Fibroblast of skin of abdomen (primary cell): ENCODE results near the gene GABRD.

ENCODE experiments used
- DNase-seq: peaks from one replicate; pipeline ENCODE4 v3.0.0-alpha.2; 2013

The GABRD gene

GRCh38 chr1:1985375-1986050, 33.6 kb upstream of the GABRD start:
- no peak for DNase-seq

GRCh38 chr1:1986451-1987141, 32.5 kb upstream of the GABRD start:
- no peak for DNase-seq

DNA sequence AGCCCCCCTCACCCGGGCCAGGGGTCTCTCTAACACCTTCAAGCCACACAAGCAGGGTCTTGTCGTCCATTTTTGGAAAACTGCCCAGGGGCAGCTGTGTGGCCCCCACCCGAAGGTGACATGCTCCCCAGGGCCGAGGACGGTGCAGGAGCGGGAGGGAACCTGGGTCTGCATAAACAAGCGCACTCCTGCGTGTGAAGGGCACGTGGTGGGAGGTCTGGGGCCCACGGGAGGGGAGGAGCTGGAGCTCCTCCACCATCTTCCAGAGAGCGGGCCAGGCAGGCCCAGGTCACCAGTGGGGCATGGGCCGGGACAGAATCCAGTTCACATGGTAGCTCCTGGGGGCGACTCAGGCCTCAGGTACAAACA, 32.0 kb upstream of the GABRD start:
- DNase-seq, result no peak

GRCh38 chr1:1988061-1988945, 30.8 kb upstream of the GABRD start:
- DNase-seq, result no peak

DNA sequence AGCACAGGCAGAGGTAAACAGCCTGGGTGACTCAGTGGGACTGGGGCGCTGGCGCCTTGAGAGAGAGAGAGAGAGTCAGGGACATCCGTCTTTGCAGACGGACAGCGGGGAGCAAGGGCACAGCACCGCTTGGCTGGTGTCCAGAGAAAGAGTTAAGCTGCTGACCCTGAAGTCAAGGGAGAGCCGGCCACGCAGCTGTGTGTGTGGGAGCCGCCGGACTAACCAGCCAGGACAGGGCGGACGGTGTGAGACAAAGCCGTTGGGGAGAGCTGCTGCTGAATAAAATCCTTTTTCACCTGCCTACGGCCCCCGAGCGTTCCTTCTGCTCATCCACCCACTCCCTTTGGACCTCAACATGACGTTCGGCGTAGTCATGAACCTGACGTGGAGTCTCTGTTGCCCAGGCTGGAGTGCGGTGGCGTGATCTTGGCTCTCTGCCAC, 30.0 kb upstream of the GABRD start:
- no peak for DNase-seq

- peak; percentile 24 for DNase-seq
These were observed 29.4 kb upstream of the GABRD start for GRCh38 chr1:1989789-1990188.

DNA sequence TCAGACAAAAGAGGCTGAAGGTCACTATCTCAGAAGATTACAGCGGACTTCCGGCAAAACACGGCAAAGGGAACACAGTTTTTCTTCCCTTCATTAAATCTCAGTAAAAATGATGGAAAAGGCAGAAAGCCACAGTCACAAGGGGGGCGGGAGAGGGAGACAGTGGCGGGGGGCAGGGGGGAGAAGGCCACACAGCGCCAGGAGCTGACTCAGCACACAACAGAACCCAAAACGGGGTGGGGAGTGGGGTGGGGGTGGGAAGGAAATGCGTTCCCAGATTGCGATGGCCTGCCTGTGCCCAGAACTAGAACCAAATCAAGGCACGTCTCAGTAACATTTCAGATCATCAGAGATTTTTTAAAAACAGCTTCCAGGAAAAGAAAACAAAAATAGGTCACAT, 28.9 kb upstream of the GABRD start:
- peak; percentile 29 for DNase-seq

GRCh38 chr1:1994536-1994935, 24.6 kb upstream of the GABRD start:
- DNase-seq, result no peak

- no peak for DNase-seq
These were observed 22.9 kb upstream of the GABRD start for GRCh38 chr1:1996207-1996651.

DNA sequence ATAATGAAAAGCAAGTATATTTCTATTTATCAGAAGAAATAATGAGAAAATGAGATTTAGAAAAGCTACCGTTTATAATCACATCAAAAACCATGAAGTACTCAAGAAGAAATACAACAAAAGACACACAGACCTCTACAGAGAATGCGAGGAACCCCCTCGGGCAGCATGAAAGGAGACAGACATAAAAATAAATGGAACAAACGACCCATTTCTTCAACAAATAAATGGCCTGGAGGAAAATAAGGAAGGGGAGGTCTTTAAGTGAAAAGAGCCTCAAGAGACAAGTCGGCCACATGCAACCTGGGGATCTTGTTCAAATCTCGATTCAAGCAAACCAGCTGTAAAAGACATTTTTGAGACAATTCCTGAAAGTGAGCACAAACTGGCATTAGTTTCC, 21.6 kb upstream of the GABRD start:
- DNase-seq, result no peak

DNA sequence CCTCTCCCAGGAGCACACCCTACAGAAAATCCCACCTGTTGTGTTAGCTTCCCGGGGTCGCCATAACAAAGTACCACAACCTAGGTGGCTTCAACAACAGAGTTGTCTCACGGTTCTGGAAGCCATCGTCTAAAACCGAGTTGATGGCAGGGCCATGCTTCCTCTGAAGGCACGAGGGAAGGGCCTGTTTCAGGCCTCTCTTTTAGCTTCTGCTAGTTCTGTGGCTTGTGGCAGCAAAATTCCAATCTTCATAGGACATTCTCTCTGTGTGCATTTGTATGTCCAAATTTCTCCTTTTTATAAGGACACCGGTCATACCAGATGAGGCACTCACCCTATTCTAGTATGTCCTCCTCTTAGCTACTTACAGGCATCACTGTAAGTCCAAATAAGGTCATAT, 18.7 kb upstream of the GABRD start:
- no peak for DNase-seq

- no peak for DNase-seq
These were observed 18.3 kb upstream of the GABRD start for GRCh38 chr1:2000850-2001249.

GRCh38 chr1:2001773-2002411, 17.3 kb upstream of the GABRD start:
- DNase-seq, result no peak

GRCh38 chr1:2003541-2004131, 15.5 kb upstream of the GABRD start, which contains the start of gene CFAP74:
TSS of gene CFAP74 (minus strand) at chr1:2003786. CDS start at chr1:1990956, 12,830 bp downstream.
- peak; percentile 13 for DNase-seq

- no peak for DNase-seq
These were observed 14.3 kb upstream of the GABRD start for GRCh38 chr1:2004856-2005255.

- DNase-seq, result no peak
These were observed 9.8 kb upstream of the GABRD start for GRCh38 chr1:2009101-2010053.

- DNase-seq, result no peak
These were observed 5.0 kb upstream of the GABRD start for GRCh38 chr1:2014181-2014580.

- no peak for DNase-seq
These were observed 4.1 kb upstream of the GABRD start for GRCh38 chr1:2014741-2015735.

- DNase-seq, result no peak
These were observed 3.0 kb upstream of the GABRD start for GRCh38 chr1:2016123-2016522.
